CD14-positive monocyte (primary cell): ENCODE results near the gene ABHD11. TPM values are rescaled to one million over a fixed set of nuclear protein-coding genes. Genes with fewer than 3 reads are reported as not detected.

Source experiments
- DNase-seq, 3 donors: peaks; one replicate each; pipeline ENCODE4 v3.0.0-alpha.2; 2011 to 2022
- H2AFZ ChIP-seq: 2 replicates; pipeline ENCODE4 v1.6.0; 2012; ENCODE audit warnings: mild to moderate bottlenecking, low read depth, low read length, inconsistent platforms; ENCODE audit not compliant: insufficient read depth, poor library complexity, severe bottlenecking
- H3K27ac ChIP-seq, 2 donors: 1 replicate in 1 of 2; 2 replicates in 1 of 2; pipeline ENCODE4 v1.5.1; 2012 to 2013; ENCODE audit warnings: low read length in 2 of 2, control low read depth in 1 of 2, inconsistent platforms in 1 of 2, low read depth in 1 of 2, mild to moderate bottlenecking in 1 of 2
- H3K27me3 ChIP-seq, 2 donors: one replicate each; pipeline versions ENCODE4 v1.6.0 to v1.6.1; 2011 to 2013; ENCODE audit warnings: low read length in 2 of 2; ENCODE audit not compliant: control insufficient read depth in 2 of 2, insufficient read depth in 2 of 2
- H3K36me3 ChIP-seq, 2 donors: replicated peaks in 1 of 2; 1 replicate in 1 of 2; 2 replicates in 1 of 2; pipeline versions ENCODE4 v1.5.1 to v1.6.1; 2012 to 2013; ENCODE audit warnings: low read length in 2 of 2, control low read depth in 1 of 2, inconsistent platforms in 1 of 2, mild to moderate bottlenecking in 1 of 2; ENCODE audit not compliant: insufficient read depth in 2 of 2, control insufficient read depth in 1 of 2
- H3K4me1 ChIP-seq, 2 donors: 1 replicate in 1 of 2; 2 replicates in 1 of 2; pipeline versions ENCODE4 v1.5.1 to v1.6.1; 2012 to 2013; ENCODE audit warnings: low read length in 2 of 2, control low read depth in 1 of 2, inconsistent platforms in 1 of 2, mild to moderate bottlenecking in 1 of 2, moderate library complexity in 1 of 2; ENCODE audit not compliant: insufficient read depth in 2 of 2, control insufficient read depth in 1 of 2
- H3K4me2 ChIP-seq: replicated peaks from 2 replicates; pipeline ENCODE3; 2012; ENCODE audit warnings: low read length, moderate library complexity, mild to moderate bottlenecking; ENCODE audit not compliant: poor library complexity, severe bottlenecking; ENCODE audit errors: extremely low read depth
- H3K4me3 ChIP-seq, 3 experiments: fragments of 200-600 bp in 1 of 3; sonication (generic) in 1 of 3; replicated peaks in 1 of 3; 1 replicate in 2 of 3; 2 replicates in 1 of 3; pipeline ENCODE4 v1.5.1; 2011 to 2013; ENCODE audit warnings: low read length in 3 of 3, mild to moderate bottlenecking in 3 of 3, control low read depth in 2 of 3, low read depth in 2 of 3, inconsistent platforms in 1 of 3, moderate library complexity in 1 of 3
- H3K79me2 ChIP-seq: 2 replicates; pipeline ENCODE4 v1.6.0; 2012; ENCODE audit warnings: mild to moderate bottlenecking, control low read depth, inconsistent platforms, low read length, moderate library complexity; ENCODE audit not compliant: insufficient read depth
- H3K9ac ChIP-seq: 2 replicates; pipeline ENCODE4 v1.6.0; 2017; ENCODE audit warnings: low read length, mild to moderate bottlenecking; ENCODE audit not compliant: insufficient read depth, poor library complexity, severe bottlenecking
- H3K9me3 ChIP-seq, 2 donors: replicated peaks in 1 of 2; 1 replicate in 1 of 2; 2 replicates in 1 of 2; pipeline versions ENCODE4 v1.5.1 to v1.6.1; 2012 to 2013; ENCODE audit warnings: low read length in 2 of 2, control low read depth in 1 of 2; ENCODE audit not compliant: control insufficient read depth in 1 of 2, insufficient read depth in 1 of 2
- H4K20me1 ChIP-seq: 2 replicates; pipeline ENCODE4 v1.6.0; 2012; ENCODE audit warnings: mild to moderate bottlenecking, low read length, control low read depth, moderate library complexity; ENCODE audit not compliant: insufficient read depth
- H3K27ac Mint-ChIP-seq, 7 donors: one replicate each; pipeline ENCODE4 v1.8.0; 2020; ENCODE audit warnings: mild to moderate bottlenecking in 7 of 7, mixed read lengths in 7 of 7, moderate library complexity in 6 of 7, inconsistent platforms in 2 of 7
- H3K27me3 Mint-ChIP-seq, 3 donors: one replicate each; pipeline ENCODE4 v1.8.0; 2021 to 2022; ENCODE audit warnings: low read depth in 3 of 3, mild to moderate bottlenecking in 3 of 3, mixed read lengths in 3 of 3, moderate library complexity in 3 of 3, inconsistent platforms in 1 of 3
- H3K36me3 Mint-ChIP-seq, 2 donors: one replicate each; pipeline ENCODE4 v1.8.0; 2020; ENCODE audit warnings: mixed read lengths in 2 of 2, inconsistent platforms in 1 of 2, mild to moderate bottlenecking in 1 of 2
- H3K4me1 Mint-ChIP-seq: one replicate; pipeline ENCODE4 v1.8.0; 2020; ENCODE audit warnings: mild to moderate bottlenecking, mixed read lengths
- H3K4me3 Mint-ChIP-seq, 2 donors: one replicate each; pipeline ENCODE4 v1.8.0; 2020; ENCODE audit warnings: mild to moderate bottlenecking in 2 of 2, mixed read lengths in 2 of 2, moderate library complexity in 1 of 2
- H3K9me3 Mint-ChIP-seq, 7 donors: one replicate each; pipeline ENCODE4 v1.8.0; 2020 to 2022; ENCODE audit warnings: mixed read lengths in 7 of 7, mild to moderate bottlenecking in 6 of 7, moderate library complexity in 6 of 7, inconsistent platforms in 2 of 7
- WGBS: methylation state at CpG from one replicate; pipeline ENCODE4 v1.1.5; 2013; ENCODE audit warnings: missing lambda C conversion rate; ENCODE audit not compliant: insufficient coverage; 5-methylcytosine and 5-hydroxymethylcytosine counted together
- intact Hi-C, 2 donors: fragments of 100-400 bp; cut with micrococcal nuclease; formaldehyde crosslinking; loops; one replicate each; pipeline versions ENCODE4 v1.15.0 to v1.15.1; 2023
- polyA plus RNA-seq, 3 donors: library from polyadenylated mRNA; depleted of rRNA in 1 of 3; unstranded in 2 of 3; stranded (reverse) in 1 of 3; fragments of 300-500 nt in 2 of 3; fragments of >200 nt in 1 of 3; fragmentation: Illumina TruSeq in 2 of 3; gene quantifications; 1 replicate in 2 of 3; 2 replicates in 1 of 3; pipeline ENCODE4 v1.2.3, GENCODE V29; 2012 to 2021
- TF ChIP-seq, protein P1 (sequence below): fragments of 200-600 bp; IDR thresholded peaks from one replicate; pipeline ENCODE4 v1.8.0; 2022; ENCODE audit warnings: antibody characterized with exemption, mild to moderate bottlenecking

The ABHD11 gene
- polyA plus RNA-seq, 3 donors: 20.3 to 23.5 (median 22.1) TPM

DNA sequence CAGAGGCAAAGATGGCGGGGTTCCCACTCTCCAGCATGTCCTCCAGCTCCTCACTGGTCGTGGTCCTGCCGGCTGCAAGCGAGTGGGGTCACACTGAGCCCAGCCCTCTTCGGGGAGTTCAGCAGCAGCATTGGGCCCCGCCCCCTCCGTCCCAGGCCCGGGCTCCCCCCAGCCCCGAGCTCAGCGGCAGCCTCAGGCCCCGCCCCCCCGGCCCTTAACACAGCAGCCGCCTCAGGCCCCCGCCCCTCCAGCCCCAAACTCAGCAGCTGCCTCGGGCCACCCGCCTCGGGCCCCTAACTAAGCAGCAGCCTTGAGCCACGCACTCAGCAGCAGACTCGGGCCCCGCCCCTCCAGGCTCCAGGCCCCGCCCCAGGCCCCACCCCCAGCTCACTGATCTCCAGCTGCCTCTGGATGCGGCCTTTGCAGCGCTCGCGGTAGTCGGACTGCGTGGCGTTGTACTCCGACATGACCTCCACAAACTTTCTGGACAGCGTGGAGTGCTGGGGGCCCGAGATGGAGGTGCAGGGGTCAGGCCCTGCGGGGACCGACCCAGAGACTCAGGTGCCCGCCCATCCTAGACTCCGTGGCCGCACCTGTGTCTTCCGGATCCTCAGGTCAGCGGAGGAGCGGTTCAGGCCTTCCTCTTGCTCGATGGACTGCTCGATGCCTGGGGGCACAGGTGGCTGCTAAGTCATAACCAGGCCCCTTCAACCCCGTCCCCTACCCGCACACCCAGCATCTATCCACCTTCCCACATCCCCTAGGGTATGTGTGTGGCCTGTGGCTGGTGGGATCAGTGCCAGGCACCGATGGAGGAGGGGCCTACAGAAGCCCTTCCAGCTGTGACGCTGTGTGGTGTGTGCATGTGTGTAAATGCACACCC, 34.6 kb downstream of the ABHD11 start:
- Mint-ChIP-seq H3K9me3 (peaks cover 0 to 26% (median 5%) of the 10 kb centered on the region in 7 donors), H3K27me3 (peaks cover 62 to 80% (median 77%) of the 10 kb centered on the region in 3 donors), H3K36me3 (peaks cover 6 to 12% of the 10 kb centered on the region in 2 donors), H3K4me3 (peak overlapping the region in 1 of 2 donors; percentile 81), H3K27ac (peak overlapping the region in 1 of 7 donors; percentile 12), H3K4me1 (peaks cover 27% of the 10 kb centered on the region)
- peaks cover 6 to 9% of the 10 kb centered on the region in 2 donors for H3K4me1 ChIP-seq
- 19% methylated on average over 33 of the region's 45 CpGs for WGBS
- peaks cover 6 to 65% of the 10 kb centered on the region in 2 donors for H3K27me3 ChIP-seq
- peak; percentile 25 to 51 (median 48) for DNase-seq
- peak overlapping the region in 1 of 3 experiments; percentile 34 for H3K4me3 ChIP-seq
- peak overlapping the region; percentile 49 for H3K4me2 ChIP-seq
- no peak overlapping the region for H3K9ac ChIP-seq
- H4K20me1 ChIP-seq: no peaks in the 10 kb centered on the region
- TF ChIP-seq, protein P1, sequence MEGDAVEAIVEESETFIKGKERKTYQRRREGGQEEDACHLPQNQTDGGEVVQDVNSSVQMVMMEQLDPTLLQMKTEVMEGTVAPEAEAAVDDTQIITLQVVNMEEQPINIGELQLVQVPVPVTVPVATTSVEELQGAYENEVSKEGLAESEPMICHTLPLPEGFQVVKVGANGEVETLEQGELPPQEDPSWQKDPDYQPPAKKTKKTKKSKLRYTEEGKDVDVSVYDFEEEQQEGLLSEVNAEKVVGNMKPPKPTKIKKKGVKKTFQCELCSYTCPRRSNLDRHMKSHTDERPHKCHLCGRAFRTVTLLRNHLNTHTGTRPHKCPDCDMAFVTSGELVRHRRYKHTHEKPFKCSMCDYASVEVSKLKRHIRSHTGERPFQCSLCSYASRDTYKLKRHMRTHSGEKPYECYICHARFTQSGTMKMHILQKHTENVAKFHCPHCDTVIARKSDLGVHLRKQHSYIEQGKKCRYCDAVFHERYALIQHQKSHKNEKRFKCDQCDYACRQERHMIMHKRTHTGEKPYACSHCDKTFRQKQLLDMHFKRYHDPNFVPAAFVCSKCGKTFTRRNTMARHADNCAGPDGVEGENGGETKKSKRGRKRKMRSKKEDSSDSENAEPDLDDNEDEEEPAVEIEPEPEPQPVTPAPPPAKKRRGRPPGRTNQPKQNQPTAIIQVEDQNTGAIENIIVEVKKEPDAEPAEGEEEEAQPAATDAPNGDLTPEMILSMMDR: no peak
- no peak overlapping the region for H3K27ac ChIP-seq
- H3K9me3 ChIP-seq: peaks cover 0 to 3% of the 10 kb centered on the region in 2 donors
- no peaks in the 10 kb centered on the region for H3K79me2 ChIP-seq
- H3K36me3 ChIP-seq: peaks cover 4 to 7% of the 10 kb centered on the region in 2 donors
- intact Hi-C loops: no loop called here
- no peak overlapping the region for H2AFZ ChIP-seq

DNA sequence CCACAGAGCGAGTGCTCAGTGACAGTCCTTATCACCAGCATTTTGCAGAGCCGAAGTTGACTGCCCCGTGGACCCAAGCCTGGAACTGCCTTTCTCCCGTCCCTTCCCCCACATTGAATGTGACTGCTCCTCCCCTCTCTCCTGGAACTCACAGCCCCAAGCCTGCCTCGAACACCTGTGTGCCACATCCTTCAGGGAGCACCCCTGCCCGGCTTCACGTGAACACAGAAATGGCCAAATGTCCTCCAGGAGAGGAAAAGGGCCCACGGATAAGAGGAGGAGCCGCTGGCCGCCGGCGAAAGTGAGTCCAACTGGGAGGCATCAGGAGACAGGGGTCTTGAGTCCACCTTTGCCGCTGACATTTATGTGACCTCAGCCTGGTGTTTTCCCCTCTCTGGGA, 35.4 kb downstream of the ABHD11 start:
- H3K9me3 ChIP-seq: peaks cover 0 to 3% of the 10 kb centered on the region in 2 donors
- H3K36me3 ChIP-seq: peaks cover 7 to 15% of the 10 kb centered on the region in 2 donors
- H3K79me2 ChIP-seq: no peaks in the 10 kb centered on the region
- no peak overlapping the region for H3K9ac ChIP-seq
- H4K20me1 ChIP-seq: no peaks in the 10 kb centered on the region
- Mint-ChIP-seq H3K27ac (no peak overlapping the region), H3K27me3 (peaks cover 59 to 73% (median 71%) of the 10 kb centered on the region in 3 donors), H3K4me3 (peak overlapping the region in 1 of 2 donors; percentile 81), H3K9me3 (peaks cover 0 to 26% (median 5%) of the 10 kb centered on the region in 7 donors), H3K4me1 (peaks cover 27% of the 10 kb centered on the region), H3K36me3 (peaks cover 13 to 20% of the 10 kb centered on the region in 2 donors)
- intact Hi-C loops: no loop called here
- 60% methylated on average over 13 of the region's 13 CpGs for WGBS
- DNase-seq: no peak
- H3K27ac ChIP-seq: no peak overlapping the region
- H3K4me3 ChIP-seq: peak overlapping the region in 1 of 3 experiments; percentile 34
- TF ChIP-seq, protein P1: no peak
- H3K4me1 ChIP-seq: peaks cover 6 to 9% of the 10 kb centered on the region in 2 donors
- peaks cover 6 to 60% of the 10 kb centered on the region in 2 donors for H3K27me3 ChIP-seq
- no peak overlapping the region for H3K4me2 ChIP-seq
- H2AFZ ChIP-seq: no peak overlapping the region
